ENCODE measurements around the gene NR2F1.

DNA sequence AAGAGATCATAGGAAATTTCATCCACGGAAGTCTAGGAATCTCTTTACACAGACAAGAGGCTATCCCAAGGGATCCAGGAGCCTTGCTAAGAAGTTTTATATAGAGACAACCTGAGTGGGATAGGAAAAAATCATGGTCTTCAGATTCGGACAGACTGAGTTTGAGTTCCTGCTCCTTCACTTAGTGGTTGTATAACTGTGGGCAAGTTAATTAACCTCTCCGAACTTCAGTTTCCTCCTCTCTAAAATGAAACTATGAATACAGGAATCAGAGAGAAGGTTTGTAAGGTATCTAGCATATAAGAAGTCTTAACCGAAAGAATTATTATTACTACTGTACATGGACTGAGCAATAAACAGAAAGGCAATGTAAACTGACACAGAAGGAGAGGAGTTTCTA, 37.1 kb upstream of the NR2F1 start:
- TF ChIP-seq, protein P1, sequence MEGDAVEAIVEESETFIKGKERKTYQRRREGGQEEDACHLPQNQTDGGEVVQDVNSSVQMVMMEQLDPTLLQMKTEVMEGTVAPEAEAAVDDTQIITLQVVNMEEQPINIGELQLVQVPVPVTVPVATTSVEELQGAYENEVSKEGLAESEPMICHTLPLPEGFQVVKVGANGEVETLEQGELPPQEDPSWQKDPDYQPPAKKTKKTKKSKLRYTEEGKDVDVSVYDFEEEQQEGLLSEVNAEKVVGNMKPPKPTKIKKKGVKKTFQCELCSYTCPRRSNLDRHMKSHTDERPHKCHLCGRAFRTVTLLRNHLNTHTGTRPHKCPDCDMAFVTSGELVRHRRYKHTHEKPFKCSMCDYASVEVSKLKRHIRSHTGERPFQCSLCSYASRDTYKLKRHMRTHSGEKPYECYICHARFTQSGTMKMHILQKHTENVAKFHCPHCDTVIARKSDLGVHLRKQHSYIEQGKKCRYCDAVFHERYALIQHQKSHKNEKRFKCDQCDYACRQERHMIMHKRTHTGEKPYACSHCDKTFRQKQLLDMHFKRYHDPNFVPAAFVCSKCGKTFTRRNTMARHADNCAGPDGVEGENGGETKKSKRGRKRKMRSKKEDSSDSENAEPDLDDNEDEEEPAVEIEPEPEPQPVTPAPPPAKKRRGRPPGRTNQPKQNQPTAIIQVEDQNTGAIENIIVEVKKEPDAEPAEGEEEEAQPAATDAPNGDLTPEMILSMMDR (IDR thresholded peaks at IDR 0.05; ENCODE audit: low read length), result no peak
- no peak for TF ChIP-seq EZH2 (optimal IDR thresholded peaks at IDR 0.05; ENCODE audit: low read depth, low read length)

All from MM.1S (cell line).